Sigmoid colon (tissue), 4 donors: ENCODE results near the gene RAET1G.

Experiments
- CTCF ChIP-seq, 4 experiments: fragments of 450-650 bp in 3 of 4; fragments of 200-600 bp in 1 of 4; IDR thresholded peaks; one replicate each; pipeline ENCODE4 v1.5.1; 2016 to 2019; ENCODE audit warnings: antibody characterized with exemption in 4 of 4, mild to moderate bottlenecking in 3 of 4, moderate library complexity in 2 of 4
- POLR2A ChIP-seq, 2 donors: fragments of 450-650 bp; IDR thresholded peaks; one replicate each; pipeline ENCODE4 v1.6.1; 2016; ENCODE audit warnings: antibody characterized with exemption in 2 of 2, mild to moderate bottlenecking in 2 of 2, moderate library complexity in 2 of 2
- POLR2AphosphoS5 ChIP-seq, 4 donors: sonication (generic); formaldehyde crosslinking; IDR thresholded peaks; one replicate each; pipeline ENCODE4 v1.6.1; 2017; ENCODE audit warnings: antibody characterized with exemption in 4 of 4

DNA sequence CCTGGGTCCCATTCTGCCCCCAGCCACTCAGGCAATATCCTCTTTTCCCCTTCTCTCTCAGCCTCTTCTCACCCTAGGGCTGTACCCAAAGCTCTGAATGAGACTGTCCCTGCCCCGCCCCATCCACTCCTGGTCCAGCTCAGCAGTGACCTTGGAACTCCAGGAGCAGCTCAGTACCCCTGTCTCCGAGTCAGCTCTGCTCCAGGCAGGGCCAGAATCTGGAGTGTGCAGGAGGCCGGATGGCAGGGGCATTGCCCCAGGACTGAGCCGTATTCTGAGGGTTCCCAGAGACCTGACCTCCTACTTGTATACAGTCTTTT is 2.0 kb upstream of the RAET1G start:
- no peak for TF ChIP-seq POLR2A (IDR thresholded peaks at IDR 0.05)
- TF ChIP-seq CTCF (IDR thresholded peaks at IDR 0.05), result no peak
- TF ChIP-seq POLR2AphosphoS5 (IDR thresholded peaks at IDR 0.05), result no peak
